OCI-LY3 (cell line): Measurements from ENCODE around the gene KBTBD12.

ENCODE experiments used
- H2AFZ ChIP-seq: fragments of 200-600, 300-600 bp; shearing (Covaris generic); 2 replicates; pipeline ENCODE4 v1.6.0; 2014; ENCODE audit warnings: antibody characterized with exemption, low read depth, low read length
- H3K27ac ChIP-seq: fragments of 200-600, 300-600 bp; sonication (generic); 2 replicates; pipeline ENCODE4 v1.5.1; 2014; ENCODE audit warnings: mild to moderate bottlenecking, low read length, moderate library complexity, mixed read lengths
- H3K27me3 ChIP-seq: fragments of 200-600, 300-600 bp; sonication (generic); 2 replicates; pipeline ENCODE4 v1.6.1; 2014; ENCODE audit warnings: low read depth, low read length, mixed read lengths
- H3K36me3 ChIP-seq: fragments of 200-600, 300-600 bp; sonication (generic); replicated peaks from 2 replicates; pipeline ENCODE3; 2014; ENCODE audit warnings: low read depth, low read length, mixed read lengths
- H3K4me1 ChIP-seq: fragments of 300-600, 200-600 bp; sonication (generic); 2 replicates; pipeline ENCODE4 v1.6.1; 2014; ENCODE audit warnings: low read length, mixed read lengths
- H3K4me2 ChIP-seq: fragments of 200-600, 300-600 bp; sonication (generic); 2 replicates; pipeline ENCODE4 v1.6.1; 2014; ENCODE audit warnings: low read length, mixed read lengths
- H3K4me3 ChIP-seq: fragments of 300-600, 200-600 bp; sonication (generic); 2 replicates; pipeline ENCODE4 v1.5.1; 2014; ENCODE audit warnings: antibody characterized with exemption, mild to moderate bottlenecking, low read length, moderate library complexity
- H3K79me2 ChIP-seq: fragments of 300-600, 200-600 bp; shearing (Covaris generic); 2 replicates; pipeline ENCODE4 v1.6.1; 2014; ENCODE audit warnings: mild to moderate bottlenecking, low read length, mixed read lengths
- H3K9ac ChIP-seq: fragments of 300-600, 200-600 bp; shearing (Covaris generic); 2 replicates; pipeline ENCODE4 v1.6.0; 2014; ENCODE audit warnings: mild to moderate bottlenecking, low read length, moderate library complexity
- H3K9me3 ChIP-seq: fragments of 200-600, 300-600 bp; shearing (Covaris generic); 2 replicates; pipeline ENCODE4 v1.6.1; 2014; ENCODE audit warnings: low read length, mixed read lengths; ENCODE audit not compliant: insufficient read depth
- H4K20me1 ChIP-seq: fragments of 200-600, 300-600 bp; sonication (generic); 2 replicates; pipeline ENCODE4 v1.6.1; 2016; ENCODE audit warnings: low read length, mixed read lengths; ENCODE audit not compliant: insufficient read depth
- EZH2phosphoT487 ChIP-seq: fragments of 200-600 bp; shearing (Covaris generic); IDR thresholded peaks from 2 replicates; pipeline ENCODE4 v1.6.1; 2018; ENCODE audit warnings: antibody characterized with exemption, mixed run types, low read depth
- TF ChIP-seq, protein P1 (sequence below): fragments of 200-600, 300-600 bp; sonication (generic); IDR thresholded peaks from 2 replicates; pipeline ENCODE4 v1.5.1; 2014; ENCODE audit warnings: antibody characterized with exemption, low read length, low read depth

KBTBD12 gene

GRCh38 chr3:127894481-127894880, 20.6 kb upstream of the KBTBD12 start:
- no peak overlapping the region for H3K9ac ChIP-seq
- H2AFZ ChIP-seq, result no peak overlapping the region
- H3K36me3 ChIP-seq, result peaks cover 15% of the 10 kb centered on the region
- H3K4me1 ChIP-seq, result peaks cover 21% of the 10 kb centered on the region
- no peak overlapping the region for H3K27ac ChIP-seq
- H3K79me2 ChIP-seq, result no peaks in the 10 kb centered on the region
- no peak overlapping the region for H3K4me3 ChIP-seq
- H4K20me1 ChIP-seq, result no peaks in the 10 kb centered on the region
- H3K4me2 ChIP-seq, result no peak overlapping the region
- TF ChIP-seq, protein P1, sequence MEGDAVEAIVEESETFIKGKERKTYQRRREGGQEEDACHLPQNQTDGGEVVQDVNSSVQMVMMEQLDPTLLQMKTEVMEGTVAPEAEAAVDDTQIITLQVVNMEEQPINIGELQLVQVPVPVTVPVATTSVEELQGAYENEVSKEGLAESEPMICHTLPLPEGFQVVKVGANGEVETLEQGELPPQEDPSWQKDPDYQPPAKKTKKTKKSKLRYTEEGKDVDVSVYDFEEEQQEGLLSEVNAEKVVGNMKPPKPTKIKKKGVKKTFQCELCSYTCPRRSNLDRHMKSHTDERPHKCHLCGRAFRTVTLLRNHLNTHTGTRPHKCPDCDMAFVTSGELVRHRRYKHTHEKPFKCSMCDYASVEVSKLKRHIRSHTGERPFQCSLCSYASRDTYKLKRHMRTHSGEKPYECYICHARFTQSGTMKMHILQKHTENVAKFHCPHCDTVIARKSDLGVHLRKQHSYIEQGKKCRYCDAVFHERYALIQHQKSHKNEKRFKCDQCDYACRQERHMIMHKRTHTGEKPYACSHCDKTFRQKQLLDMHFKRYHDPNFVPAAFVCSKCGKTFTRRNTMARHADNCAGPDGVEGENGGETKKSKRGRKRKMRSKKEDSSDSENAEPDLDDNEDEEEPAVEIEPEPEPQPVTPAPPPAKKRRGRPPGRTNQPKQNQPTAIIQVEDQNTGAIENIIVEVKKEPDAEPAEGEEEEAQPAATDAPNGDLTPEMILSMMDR, result no peak
- no peak for TF ChIP-seq EZH2phosphoT487
- H3K27me3 ChIP-seq, result no peaks in the 10 kb centered on the region
- peaks cover 40% of the 10 kb centered on the region for H3K9me3 ChIP-seq

DNA sequence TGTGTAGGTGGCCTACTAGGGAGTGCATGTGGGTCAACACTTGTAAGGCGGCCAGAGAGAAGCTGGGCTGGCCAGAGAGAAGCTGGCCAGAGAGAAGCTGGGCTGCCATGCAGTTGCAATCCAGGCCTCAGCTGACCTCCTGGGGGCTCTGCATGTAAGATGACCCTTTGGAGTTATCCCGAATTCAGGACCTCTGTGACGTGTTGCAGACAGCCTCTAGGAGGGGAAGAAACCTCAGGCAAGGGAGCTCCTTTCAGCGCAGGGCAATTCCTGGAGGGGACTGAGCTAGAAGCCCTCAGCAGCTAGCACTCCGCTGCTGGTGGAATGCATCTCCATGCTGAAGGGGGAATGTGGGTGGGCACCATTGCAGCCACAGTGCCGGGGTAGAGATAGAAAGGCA, 15.8 kb upstream of the KBTBD12 start:
- Histone ChIP-seq H3K36me3 (peaks cover 3% of the 10 kb centered on the region), H3K9me3 (peaks cover 4% of the 10 kb centered on the region; the same call in 1 of the 2 replicates), H3K4me3 (no peak overlapping the region), H2AFZ (peak overlapping the region; percentile 68; the same call in 1 of the 2 replicates), H3K4me1 (peaks cover 10% of the 10 kb centered on the region), H3K27ac (no peak overlapping the region), H3K79me2 (no peaks in the 10 kb centered on the region), H3K9ac (no peak overlapping the region), H4K20me1 (no peaks in the 10 kb centered on the region), H3K27me3 (no peaks in the 10 kb centered on the region), H3K4me2 (no peak overlapping the region)
- no peak for TF ChIP-seq EZH2phosphoT487
- TF ChIP-seq, protein P1, result no peak

DNA sequence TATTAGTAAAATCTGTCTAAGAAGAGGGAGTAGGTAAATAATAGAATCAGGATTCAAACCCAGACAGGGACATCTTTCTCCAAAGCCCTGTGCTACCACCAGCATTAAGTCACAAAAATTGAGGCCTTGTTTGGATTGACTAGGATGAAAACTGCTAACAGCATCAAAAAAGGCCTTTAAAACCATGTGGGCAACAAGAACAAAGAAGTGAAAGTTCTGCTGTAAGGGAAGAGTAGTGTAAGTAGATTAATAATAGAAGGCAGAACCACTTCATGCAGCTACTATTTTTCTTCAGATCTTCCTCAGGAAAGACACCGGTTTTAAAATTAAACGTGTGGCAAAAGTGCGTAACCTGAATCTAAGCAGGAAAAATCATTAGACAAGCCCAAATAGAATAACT, 15.3 kb upstream of the KBTBD12 start:
- TF ChIP-seq, protein P1, result no peak
- peaks cover 10% of the 10 kb centered on the region for H3K4me1 ChIP-seq
- H3K9me3 ChIP-seq, result peaks cover 4% of the 10 kb centered on the region; the same call in 1 of the 2 replicates
- peaks cover 3% of the 10 kb centered on the region for H3K36me3 ChIP-seq
- H3K4me2 ChIP-seq, result peak overlapping the region; percentile 4; the same call in 1 of the 2 replicates
- H3K9ac ChIP-seq, result no peak overlapping the region
- peak overlapping the region; percentile 34 for H3K27ac ChIP-seq
- H4K20me1 ChIP-seq, result no peaks in the 10 kb centered on the region
- no peaks in the 10 kb centered on the region for H3K27me3 ChIP-seq
- no peak overlapping the region for H3K4me3 ChIP-seq
- no peaks in the 10 kb centered on the region for H3K79me2 ChIP-seq
- peak overlapping the region; percentile 68 for H2AFZ ChIP-seq

- no peak overlapping the region for H3K4me3 ChIP-seq
- peaks cover 3% of the 10 kb centered on the region for H3K36me3 ChIP-seq
- no peak overlapping the region for H3K27ac ChIP-seq
- H4K20me1 ChIP-seq, result no peaks in the 10 kb centered on the region
- H3K27me3 ChIP-seq, result no peaks in the 10 kb centered on the region
- peaks cover 10% of the 10 kb centered on the region for H3K4me1 ChIP-seq
- H3K4me2 ChIP-seq, result no peak overlapping the region
- no peak overlapping the region for H3K9ac ChIP-seq
- H2AFZ ChIP-seq, result no peak overlapping the region
- H3K9me3 ChIP-seq, result no peaks in the 10 kb centered on the region
- TF ChIP-seq, protein P1, result no peak
- TF ChIP-seq EZH2phosphoT487, result no peak
- no peaks in the 10 kb centered on the region for H3K79me2 ChIP-seq
Measured at GRCh38 chr3:127900536-127900935, 14.5 kb upstream of the KBTBD12 start.
